ENCODE data around the gene PHF21A.
"Not testable (repeated sequence)": the region's sequence is repeated elsewhere in the genome, so short reads cannot be mapped to it uniquely, and the experiment has no call there.

PHF21A gene

DNA sequence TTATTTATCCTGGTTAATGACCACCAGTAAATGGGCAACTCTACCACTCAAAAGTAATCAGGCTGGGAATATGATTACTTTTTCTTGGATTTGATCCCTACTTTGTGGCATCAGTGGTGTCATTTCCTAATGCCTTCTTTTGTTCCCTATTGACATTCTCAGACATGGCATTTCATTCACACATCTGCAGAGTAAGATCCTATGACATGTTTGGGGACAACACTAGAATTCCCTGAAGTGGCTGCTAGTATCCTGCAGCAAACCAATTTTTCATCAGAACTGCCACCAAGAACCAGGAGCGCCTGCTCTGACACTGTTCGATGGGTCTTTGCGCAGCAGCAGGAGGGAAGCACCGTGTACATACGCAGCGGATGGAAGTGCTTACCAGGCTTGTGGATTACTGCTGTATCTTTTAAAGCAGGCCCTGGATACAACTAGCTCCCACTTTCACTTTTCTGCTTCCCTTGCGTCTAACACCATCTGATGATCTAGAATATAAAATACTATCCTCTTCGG, 101.1 kb downstream of the PHF21A start:
- no peak for DNase-seq

DNA sequence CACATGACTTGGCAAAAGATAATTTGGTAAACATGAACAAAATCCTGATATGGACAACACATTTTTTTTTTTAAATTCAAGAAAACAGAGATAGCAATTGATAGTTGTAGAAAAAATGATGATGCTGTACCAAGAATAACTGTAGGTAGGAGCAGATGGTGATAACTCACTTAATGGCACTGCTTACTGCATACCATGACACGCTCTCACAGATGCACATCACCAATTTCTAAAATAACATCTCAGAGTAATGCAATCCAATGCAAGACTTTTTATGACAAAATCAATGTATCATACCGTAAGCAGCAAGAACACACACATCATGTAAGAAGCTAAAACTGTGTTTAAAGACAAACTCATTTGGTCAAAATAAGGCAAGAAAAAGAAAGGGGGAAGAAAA, 102.6 kb downstream of the PHF21A start:
- no peak for DNase-seq

DNA sequence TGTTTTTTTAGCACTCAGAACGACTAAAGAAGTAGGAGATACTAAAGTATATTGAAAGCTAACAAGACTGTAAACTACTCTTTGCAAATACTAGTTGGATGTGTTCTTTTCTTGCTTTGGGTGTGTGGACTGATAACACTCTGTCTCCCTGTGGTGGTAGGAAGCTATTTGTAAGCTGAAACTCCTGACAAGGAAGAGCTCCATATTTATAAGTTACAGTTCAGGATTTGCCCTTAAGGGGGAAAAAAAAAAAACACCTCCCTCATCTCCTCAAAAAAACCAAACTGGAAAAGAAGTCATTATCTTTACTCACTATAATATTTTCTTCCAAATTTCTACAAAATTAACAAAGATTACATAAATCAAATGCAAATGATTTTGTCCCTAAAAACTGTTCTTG, 103.9 kb downstream of the PHF21A start:
- no peak for DNase-seq

DNA sequence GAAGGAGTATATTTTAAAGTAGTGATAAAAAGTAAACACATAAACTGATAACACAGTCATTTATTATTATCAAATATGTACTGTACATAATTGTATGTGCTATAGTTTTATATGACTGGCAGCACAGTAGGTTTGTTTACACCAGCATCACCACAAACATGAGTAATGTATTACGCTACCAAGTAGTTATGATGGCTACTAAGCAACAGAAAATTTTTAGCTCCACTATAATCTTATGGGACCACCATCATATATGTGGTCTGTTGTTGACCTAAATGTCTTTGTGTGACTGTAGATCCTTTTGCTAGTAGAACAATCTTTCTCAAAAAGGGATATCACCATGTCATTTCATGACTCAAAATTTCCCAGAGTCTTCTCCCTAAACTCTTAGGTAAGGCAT, 105.3 kb downstream of the PHF21A start:
- DNase-seq, result peak; percentile 18

DNA sequence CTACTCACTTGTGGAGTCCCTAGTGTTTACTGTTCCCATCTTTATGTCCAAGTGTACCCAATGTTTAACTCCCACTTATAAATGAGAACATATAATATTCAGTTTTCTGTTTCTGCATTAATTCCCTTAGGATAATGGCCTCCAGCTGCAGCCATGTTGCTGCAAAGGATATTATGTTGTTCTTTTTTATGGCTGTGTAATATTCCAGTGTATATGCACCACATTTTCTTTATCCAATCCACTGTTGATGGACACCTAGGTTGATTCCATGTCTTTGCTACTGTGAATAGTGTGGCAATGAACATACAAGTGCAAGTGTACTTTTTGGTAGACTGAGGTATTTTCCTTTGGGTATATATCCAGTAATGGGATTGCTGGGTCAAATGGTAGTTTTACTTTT, 107.1 kb downstream of the PHF21A start:
- not testable (repeated sequence) for DNase-seq

DNA sequence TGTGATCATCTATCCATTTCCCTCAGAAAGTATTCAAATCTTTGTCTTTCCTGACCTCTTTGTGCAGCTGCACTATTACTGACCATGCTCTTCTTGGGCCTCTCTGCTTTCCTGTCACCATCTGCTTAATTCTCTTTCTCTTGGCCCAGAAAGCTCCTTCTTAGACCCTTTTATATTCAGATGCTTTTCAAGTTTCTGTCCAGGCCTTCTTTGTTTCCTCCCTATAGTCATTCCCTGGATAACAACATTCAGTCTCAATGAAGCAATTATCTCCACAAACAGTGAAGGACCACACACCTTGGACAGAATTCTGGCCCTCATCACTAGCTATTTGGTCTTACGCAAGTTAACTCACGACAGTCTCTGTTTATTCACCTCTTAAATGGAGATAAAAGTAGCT, 109.1 kb downstream of the PHF21A start:
- no peak for DNase-seq

GRCh38 chr11:46010100-46010499, 111.2 kb downstream of the PHF21A start:
- DNase-seq, result no peak

- DNase-seq, result no peak
These were observed 111.6 kb downstream of the PHF21A start for GRCh38 chr11:46009647-46010046.

- DNase-seq, result peak; percentile 69
These were observed 114.7 kb downstream of the PHF21A start for GRCh38 chr11:46006418-46007070.

- peak; percentile 20 for DNase-seq
These were observed 117.7 kb downstream of the PHF21A start for GRCh38 chr11:46003572-46003971.

- peak; percentile 9 for DNase-seq
These were observed 119.1 kb downstream of the PHF21A start for GRCh38 chr11:46002189-46002588.

DNA sequence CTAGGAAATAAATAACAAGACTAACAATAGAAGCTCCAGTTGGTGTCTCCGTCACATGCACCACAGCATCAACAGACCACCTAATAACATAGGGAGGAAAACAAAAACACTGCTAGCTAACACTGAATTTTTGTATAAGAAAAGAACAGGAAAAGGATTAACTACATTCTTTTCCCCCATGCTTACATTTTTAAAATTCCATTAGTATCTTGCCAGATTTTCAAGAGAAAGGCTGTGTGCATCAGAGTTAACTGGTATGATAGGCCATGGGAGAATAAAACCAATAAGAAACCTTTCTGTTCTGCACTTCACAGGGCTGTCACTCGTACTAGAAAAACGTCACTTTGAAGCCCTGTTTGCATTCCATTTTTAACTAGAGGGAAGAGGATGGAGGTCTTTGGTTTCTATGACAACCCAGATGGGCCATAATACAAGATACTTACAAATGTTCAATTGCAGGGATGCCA, 119.8 kb downstream of the PHF21A start:
- DNase-seq, result peak; percentile 69

DNA sequence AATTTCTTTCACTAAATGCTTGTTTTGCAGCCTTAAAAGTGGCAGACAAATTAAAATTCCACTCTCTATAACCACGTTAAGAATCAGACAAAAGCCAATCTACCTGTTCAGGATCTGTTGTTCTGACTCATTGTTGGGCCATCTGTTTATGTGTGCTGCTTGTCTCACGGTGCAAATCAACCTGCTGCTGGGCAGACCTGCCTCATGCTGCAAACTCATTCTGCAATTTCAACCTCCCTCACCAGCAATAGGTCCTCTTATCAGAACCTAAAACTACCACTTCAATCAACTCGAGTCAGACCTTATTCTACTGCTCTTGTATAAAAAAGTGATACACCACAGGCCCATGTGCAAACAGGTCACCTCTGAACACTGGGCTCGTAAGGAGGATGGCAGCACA, 123.7 kb downstream of the PHF21A start:
- DNase-seq, result no peak

GRCh38 chr11:45995342-45995734, 125.9 kb downstream of the PHF21A start:
- DNase-seq, result no peak

GRCh38 chr11:45994371-45995341, 126.6 kb downstream of the PHF21A start:
- no peak for DNase-seq

- DNase-seq, result no peak
These were observed 127.7 kb downstream of the PHF21A start for GRCh38 chr11:45993531-45994001.

DNA sequence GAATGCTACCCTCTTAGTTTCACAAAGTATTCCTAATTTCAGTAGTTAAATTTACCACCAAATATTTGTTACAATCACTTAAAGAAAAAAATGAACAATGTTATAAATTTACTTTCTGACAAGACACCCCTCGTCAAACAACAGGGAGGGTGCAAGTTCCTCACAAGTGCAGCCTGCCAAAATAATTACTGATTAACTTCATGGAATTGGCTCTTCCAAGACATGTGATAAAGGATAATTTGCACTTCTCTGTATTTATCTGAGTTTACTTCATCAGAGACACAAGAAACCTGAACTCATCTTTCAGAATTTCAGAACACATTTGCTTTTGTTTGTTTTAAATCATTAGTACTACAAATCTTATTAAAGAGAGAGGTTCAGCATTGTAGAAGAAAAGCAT, 132.3 kb downstream of the PHF21A start:
- no peak for DNase-seq

GRCh38 chr11:45985212-45985611, 136.0 kb downstream of the PHF21A start:
- DNase-seq, result no peak

GRCh38 chr11:45984192-45984591, 137.1 kb downstream of the PHF21A start:
- no peak for DNase-seq

DNA sequence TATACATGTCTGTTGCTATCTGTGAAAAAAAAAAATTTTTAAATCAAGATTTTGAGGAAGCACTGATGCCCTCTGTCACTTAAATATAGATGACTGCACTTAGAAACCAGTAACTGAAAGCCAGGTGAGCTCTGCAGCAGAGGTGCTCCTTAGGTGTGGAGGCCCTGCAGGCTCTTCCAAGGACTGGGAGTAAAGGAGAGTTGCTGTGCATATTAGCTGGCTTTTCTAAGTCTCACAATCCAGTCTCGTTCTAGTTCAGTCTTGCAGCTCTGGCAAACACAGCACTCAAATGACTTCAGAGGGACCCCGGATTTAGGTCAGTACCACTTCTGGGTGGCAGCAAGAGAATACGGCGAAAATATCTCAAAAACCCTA, 137.8 kb downstream of the PHF21A start:
- DNase-seq, result no peak

DNA sequence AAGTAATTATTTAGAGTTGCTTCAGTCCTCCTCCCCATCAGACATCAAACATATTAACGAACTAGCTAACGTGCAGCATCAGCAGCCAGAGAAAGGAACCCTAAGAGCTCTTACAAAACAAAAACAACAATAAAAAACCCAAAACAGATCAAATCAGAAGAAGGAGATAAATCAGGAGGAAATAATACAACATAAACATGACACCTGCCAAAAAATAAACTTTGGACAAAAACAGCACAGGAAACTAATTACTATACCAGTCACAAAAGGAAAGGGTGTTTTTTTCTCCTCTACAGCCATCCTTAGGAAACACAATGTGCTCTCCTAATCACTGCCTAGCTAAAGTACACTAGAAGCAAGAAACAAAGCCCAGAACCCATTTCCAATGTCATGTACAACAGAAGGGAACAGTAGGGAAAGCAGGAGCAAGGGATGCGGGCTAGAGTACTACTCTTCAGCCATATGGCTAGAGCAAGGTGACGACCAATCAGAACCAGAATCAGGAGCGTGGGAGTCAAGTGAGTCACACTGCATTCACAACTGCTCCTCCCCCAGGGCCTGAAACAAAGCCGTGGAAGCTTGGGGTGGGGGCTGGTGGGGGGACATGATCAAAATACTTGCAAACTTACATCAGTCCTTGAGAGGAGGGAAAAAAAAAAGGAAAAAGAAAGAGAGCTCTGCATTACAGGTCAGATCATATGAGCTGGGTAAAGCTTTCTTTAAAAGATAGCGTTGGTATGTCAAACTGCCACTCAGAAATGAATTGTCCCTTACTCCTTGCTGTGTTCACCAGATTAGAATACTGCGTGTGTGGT, 138.4 kb downstream of the PHF21A start:
- peak; percentile 82 for DNase-seq

GRCh38 chr11:45981826-45982225, 139.4 kb downstream of the PHF21A start:
- not testable (repeated sequence) for DNase-seq

DNA sequence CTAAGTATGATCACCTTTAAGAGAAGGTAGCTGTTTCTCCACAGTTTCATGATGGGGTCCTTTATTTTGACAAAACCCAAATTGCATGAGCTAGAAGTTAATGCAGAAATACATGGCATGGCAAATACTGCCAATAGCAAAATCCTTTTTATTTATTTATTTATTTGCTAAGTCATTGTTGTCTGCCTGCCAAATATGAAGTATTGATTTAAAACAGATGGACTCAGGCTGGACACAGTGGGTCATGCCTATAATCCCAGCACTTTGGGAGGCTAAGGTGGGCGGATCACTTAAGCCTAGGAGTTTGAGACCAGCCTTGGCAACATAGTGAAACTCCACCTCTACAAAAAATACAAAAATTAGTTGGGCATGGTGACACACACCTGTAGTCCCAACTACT, 146.4 kb downstream of the PHF21A start:
- no peak for DNase-seq

Data from EL (cell line).